NCI-H2171 treated with DMSO at 0.1 percent for 48 hours (cell line): ENCODE results near the gene ZMYM5.
"Not testable (repeated sequence)": the region's sequence is repeated elsewhere in the genome, so short reads cannot be mapped to it uniquely, and the experiment has no call there.

Source experiments
- DNase-seq: peaks from one replicate; lab custom pipeline; 2025; lab: John Stamatoyannopoulos, UW

The ZMYM5 gene

DNA sequence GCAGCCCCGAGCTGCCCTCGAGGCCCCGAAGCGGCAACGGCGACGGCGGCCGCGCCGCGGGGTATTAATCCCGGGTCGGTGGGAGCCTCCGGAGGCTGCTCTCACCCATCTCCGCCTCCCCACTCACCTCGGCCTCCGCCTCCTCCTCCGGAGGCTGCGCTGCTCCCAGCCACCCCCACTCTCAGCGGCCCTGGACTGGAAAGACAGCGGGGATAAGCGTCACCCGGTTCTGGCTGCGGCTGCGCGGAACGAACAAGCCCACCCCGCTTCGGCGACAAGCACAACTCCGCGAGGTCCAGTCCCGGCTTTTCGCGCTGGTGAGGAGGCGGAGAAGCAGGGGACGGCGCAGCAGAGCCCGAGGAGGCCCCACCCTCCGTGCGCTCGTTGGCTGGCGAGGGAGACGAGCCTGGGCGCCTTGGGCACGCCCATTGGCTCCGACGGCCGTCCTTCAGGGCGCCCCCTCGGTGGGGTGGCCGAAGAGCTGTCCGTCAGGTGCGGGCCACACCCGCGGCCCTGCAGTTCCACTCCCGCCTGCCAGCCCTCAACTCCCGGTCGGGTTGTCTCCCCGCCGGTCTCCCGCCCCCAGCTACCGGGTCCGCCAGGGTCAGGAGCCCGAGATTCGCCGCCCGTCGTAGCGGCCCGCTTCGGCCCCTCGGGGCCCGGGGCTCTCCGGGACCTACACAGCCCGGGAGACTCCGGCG, at the start of gene ZMYM5:
Gene ZMYM5 (minus strand): TSS at position 327 of the 701 bp plus-strand sequence. CDS start 11,469 bp downstream, outside the sequence.
- DNase-seq, result peak; percentile 91

DNA sequence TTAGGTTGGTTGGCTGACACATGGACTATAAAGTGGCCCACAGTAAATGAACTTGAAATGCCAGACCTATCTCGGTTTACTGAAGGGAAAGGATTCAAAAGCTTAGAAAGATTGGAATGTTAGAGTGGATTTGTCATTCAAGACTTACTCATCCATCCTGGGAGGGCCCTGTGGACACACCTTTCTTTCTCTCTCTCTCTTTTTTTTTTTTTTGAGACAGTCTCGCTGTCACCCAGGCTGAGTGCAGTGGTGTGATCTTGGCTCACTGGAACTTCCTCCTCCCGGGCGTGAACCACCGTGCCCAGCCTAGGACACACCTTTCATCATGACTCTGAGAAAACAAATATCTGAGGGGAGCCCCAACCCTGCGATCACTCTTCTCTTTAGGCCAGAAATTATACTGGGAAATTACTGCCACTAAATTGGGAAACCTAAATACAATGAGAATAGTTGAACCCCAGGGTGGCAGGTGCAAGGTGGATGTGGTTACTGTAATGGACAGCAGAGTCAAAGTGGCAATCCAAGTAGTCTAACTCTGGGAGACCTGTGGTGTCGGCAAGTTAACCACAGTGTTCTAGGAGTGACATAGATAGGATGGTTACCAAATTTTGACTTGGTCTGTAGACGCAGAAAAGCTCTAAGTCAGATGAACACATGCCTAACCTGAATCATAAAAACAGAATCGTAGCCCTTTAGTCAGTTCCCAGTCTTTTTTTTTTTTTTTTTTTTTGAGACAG, 47.1 kb upstream of the ZMYM5 start:
- no peak for DNase-seq

DNA sequence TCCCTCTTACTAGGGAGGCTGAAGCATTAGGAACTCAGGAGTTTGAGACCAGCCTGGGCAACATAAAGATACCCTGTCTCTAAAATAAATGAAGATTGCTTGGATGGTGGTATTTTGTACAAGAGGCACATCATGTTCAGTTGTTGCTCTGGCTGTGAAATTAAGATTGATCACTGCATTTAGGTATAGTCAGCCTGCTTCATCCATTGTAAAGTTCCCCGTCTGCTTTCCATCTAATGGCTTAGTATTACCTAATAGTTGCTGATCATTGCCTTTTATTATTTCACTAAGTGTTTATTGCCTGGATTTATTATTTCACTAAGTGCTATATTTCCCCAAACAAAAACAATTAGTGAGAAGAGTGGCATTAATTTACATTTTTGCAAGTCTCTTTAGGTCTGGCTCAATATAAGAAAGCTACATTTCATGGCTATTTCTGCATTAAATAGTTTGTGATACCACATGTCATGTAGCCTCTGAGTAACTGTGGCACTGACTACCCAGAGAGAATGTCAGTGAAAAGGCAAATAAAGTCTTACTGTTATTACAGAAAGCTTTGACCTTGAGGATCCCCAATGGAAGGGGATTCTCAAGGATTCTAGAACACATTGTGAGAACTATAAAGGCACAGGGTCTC, 45.0 kb upstream of the ZMYM5 start:
- no peak for DNase-seq

DNA sequence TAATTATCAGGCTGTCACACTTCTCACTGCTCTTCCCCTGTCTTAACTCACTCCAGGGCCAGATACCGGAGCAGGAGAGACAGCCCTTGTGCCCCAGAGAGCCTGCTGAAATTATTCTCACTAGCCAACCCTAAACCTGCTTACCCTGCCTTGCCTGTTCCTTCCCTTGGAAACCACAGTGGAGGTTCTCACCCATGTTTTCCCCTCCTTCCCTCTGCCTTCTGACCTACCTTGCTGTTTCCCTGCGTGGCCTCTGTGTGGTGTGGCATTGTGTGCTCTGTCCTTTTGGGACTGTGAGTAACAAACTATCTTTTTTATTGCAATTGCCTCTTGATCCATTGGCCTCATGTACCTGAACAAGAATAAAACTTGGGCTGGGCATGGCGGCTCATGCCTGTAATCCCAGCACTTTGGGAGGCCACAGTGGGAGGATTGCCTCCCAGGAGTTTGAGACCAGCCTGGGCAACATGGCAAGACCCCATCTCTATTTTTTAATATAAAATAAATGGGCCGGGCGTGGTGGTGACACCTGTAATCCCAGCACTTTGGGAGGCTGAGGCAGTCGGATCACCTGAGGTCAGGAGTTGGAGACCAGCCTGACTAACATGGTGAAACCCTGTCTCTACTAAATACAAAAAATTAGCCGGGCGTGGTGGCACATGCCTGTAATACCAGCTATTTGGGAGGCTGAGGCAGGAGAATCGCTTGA, 42.2 kb upstream of the ZMYM5 start:
- DNase-seq, result not testable (repeated sequence)

DNA sequence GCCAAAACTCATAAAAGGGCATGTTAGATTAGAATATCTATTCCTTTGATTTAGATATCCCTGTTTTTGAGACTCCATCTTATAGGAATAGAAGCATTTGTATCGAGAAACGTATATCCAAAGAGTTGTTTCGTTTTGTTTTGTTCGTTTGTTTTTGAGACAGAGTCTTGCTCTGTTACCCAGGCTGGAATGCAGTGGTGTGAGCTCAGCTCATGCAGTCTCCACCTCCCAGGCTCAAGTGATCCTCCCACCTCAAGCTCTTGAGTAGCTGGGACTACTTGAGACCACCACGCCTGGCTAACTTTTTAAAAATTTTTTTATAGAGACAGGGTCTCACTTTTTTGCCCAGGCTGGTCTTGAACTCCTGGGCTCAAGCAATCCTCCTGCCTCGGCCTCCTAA, 26.6 kb upstream of the ZMYM5 start:
- DNase-seq, result no peak

DNA sequence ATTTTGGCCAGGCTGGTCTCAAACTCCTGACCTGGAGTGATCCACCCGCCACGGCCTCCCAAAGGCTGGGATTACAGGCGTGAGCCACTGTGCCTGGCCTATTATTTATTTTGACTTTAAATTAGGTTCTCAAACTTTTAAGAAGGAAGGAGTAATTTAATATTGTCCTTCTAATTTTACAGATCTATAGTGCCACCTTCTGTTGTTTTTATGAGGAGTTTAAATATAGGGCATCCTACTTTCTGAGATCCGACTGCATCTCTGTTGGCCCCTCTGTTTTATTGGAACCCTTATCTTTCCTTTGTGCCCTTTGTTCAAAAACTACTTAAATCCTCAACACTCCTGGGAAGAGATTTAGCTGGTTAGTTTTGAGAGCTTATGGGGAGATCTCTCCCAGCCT, 25.4 kb upstream of the ZMYM5 start:
- DNase-seq, result no peak

DNA sequence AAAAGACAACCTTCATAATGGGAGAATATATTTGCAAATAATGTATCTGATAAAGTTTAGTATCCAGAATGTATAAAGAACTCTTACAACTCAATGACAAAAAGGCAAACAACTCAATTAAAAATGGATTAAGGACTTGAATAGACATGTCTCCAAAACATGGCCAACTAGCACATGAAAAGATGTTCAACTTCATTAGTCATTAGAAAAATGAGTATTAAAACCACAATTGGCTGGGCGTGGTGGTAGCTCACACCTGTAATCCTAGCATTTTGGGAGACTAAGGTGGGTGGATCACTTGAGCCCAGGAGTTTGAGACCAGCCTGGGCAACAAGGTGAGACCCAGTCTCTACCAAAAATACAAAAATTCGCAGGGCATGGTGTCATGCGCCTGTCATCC, 18.8 kb upstream of the ZMYM5 start:
- DNase-seq, result no peak

DNA sequence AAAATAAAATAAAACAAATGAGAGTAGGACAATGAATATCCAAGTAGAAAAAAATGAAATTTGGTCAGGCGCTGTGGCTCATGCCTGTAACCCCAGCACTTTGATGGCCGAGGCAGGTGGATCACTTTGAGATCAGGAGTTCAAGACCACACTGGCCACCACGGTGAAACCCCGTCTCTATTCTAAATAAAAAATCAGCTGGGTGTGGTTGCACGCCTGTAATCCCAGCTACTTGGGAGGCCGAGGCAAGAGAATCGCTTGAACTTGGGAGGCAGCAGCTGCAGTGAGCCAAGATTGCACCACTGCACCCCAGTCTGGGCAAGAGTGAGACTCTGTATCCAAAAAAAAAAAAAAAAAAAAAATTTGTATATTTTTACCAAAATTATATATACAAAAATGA, 18.2 kb upstream of the ZMYM5 start:
- DNase-seq, result no peak

DNA sequence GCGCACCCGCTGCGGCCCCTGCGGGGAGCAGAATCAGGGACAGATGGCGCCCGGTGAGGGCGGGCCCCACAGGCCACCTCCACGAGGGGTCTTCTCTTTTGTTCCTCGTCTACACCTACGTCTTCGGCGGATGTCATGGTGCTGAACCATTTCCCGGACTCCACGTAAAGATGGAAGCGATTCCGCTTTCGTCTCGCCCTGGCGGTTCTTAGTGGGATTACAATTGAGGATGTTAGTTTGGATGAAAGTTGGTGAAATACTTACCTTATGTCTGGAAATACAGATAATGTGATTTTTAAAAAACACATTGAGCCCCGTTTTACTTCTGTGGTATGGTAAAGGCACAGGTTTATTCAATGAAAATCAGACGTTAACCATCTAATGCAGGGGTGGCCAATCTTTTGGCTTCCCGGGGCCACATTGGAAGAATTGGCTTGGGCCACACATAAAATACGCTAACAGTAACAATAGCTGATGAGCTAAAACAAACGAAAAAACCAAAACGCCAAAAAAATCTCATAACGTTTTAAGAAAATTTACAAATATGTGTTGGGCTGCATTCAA, 1.4 kb upstream of the ZMYM5 start:
- peak; percentile 66 for DNase-seq

DNA sequence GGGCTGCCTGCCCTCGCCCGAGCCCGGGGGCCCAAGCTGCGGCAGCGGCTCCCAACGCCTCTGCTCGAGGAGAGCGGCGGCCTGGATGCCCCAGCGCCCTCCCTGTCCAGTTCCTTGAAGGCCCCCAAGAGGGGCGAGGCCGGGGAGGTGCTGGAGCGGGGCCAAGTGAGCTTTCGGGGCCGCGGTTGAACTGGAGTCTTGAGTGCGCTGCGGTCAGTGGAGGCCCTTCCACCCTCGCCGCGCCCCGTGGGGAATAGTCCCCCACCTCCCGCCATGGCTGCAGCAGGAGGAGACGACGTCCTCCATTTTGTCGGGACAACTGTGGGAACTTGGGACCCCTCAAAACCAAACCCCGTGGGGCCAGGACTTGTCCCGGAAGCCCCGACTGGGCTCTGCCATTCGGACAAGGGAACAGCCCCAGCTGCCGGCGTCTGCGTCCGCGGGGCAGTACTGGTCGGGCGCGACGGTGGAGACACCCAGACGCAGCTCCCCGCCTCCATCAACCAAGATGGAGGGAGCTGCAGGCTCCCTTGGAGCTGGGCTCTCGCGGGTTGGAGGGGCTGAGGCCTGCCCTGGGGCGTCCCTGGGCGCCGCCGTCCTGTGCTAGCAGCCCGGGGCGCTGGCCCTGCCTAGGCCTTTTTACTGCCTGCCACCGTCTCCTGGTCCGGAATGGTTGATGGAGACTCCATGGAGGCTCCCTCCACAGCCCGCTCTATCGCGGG, 736 bp upstream of the ZMYM5 start:
- DNase-seq, result peak; percentile 53

DNA sequence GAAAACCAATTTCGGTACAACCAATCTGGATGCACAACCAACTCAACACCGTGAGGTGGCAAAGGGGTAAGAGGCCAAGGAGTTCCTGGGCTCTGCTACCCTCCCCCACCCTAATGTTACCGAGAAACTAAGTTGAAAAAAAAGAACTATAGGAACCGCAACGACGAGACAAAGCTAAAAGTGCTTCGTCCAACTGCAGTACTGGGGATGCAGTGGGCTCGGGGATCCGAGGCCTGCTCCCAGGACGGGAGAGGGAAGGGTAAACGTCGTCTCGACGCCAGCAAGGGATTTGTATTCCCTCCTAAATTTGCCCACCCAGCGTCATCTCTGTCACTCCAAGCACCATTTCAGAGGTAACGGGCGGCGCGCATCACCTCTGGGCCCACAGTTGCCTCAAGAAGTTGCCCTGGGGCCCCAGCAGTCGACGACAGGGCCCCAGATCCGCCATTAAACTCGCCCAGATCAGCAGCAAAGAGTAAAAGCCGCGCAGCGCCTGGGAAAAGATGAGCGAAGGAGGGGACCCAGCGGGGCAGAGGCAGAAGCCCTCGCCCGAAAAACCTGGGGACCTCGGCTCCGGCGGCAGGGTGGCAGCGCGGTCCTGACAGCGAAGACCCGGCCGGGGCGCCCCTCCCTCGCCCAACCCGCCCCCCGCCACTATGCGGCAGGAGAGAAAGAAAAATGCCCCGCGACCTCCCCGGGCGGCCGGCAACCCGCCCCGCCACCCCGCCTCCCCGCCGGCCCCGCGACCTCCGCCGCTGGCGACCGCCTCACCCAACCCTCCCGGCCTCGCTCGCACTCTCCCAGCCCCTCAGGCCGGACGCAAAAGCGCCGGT, 752 bp downstream of the ZMYM5 start:
- DNase-seq, result peak; percentile 18

DNA sequence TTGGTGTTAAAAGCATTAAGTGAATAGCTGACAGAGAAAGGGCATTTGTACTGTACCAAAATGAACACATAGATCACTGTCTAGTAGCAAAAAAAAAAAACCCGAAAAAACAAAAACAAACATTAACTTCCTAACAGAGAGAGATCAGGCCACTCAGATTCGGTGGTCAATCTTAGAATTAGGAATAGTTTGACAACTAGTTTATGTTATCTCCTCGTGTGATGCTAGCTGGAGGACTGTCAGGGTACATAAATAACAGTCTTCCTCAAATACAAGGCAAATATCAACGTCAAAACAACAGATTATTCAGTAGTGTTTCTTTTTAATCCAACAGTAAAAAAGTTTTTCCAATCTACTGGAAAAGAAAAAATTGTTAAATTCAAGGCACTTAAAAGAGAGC, 1.7 kb downstream of the ZMYM5 start:
- DNase-seq, result no peak

DNA sequence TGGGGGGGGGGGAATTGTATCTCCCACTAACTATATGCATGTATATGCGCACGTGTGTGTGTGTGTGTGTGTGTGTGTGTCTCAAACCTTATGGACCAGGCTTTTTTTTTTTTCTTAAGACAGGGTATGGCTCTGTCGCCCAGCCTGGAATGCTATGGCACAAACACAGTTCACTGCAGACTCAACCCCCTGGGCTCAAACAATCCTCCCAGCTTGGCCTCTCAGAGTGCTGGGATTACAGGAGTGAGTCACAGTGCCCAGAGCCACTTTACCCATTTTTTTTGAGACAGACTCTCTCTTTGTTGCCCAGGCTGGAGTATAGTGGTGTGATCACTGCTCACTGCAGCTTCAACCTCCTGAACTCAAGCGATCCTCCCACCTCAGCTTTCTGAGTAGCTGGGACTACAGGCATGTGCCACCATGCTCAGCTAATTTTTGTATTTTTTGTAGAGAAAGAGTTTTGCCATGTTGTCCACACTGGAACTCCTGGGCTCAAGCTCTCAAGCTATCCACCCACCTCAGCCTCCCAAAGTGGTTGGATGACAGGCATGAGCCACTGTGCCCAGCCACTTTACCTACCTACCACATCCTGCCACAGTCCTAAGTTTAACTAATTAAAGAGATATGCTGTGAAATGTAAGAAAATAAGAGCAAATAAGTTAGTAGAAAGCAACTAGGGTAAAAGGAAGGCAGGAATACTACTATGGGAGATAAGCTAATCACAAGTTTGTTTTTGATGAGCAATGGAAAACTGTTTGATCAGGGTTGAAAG, 2.4 kb downstream of the ZMYM5 start:
- DNase-seq, result no peak

DNA sequence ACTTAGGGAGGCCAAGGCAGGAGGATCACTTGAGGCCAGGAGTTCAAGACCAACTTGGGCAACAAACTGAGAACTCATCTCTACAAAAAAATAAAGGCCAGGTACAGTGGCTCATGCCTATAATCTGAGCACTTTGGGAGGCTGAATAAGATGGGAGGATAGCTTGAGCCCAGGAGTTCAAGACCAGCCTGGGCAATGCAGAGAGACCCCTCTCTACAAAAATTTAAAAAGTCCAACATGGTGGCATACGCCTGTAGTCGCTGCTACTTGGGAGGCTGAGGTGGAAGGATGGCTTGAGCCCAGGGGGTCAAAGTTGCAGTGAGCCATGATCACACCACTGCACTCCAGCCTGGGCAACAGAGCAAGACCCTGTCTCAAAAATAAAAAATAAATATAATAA, 5.8 kb downstream of the ZMYM5 start:
- DNase-seq, result not testable (repeated sequence)

DNA sequence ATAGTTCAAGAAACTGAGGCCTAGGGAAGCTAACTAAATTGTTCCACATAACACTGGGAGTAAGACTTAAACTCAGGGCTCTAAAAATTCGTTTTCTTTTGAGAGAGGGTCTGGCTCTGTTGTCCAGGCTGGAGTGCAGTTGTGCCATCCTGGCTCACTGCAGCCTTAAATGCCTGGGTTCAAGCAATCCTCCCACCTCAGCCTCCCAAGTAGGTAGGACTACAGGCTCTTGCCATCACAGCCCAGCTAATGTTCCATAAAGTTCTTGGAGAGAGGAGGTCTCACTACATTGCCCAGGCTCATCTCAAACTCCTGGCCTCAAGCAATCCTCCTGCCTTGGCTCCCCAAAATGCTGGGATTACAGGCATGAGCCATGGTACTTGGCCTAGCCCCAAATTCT, 10.7 kb downstream of the ZMYM5 start:
- no peak for DNase-seq

DNA sequence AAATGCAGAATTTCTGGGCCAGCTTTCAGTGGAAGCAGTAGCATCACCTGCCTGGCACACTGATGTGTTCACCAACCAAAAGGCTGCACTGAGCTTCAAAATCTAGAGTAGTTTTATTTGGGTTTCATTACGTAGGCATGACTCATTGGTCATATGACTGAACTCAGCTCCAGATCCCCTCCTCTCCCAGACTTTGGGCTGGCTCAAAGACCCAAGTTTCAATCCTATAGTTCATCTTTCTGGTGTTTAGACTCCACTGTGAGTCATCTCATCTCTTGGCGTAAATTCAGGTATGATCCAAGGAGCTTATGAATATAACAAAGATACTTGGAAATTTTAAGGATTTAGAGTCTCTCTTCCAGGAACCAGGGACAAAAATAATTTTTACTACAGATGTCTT, 17.7 kb downstream of the ZMYM5 start:
- DNase-seq, result no peak

DNA sequence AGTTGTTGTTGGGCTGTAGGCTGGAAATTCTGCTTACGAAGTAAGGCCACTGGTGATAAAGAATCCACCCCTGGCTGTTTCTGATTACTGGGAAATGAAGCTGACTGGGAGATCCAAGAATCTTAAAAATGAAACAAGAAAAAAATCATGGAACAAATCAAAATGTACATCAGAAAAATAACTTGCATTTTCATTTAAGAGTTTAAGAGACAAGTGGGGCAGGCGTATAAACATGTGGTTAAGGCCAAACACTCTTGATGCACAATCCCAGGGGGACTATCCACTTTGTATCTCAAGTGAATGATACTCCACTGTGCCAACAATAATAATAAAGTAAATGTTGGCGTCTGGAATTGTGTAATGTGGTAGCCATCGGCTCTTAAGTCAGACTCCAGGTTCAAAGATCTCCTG, 24.6 kb downstream of the ZMYM5 start:
- DNase-seq, result no peak

DNA sequence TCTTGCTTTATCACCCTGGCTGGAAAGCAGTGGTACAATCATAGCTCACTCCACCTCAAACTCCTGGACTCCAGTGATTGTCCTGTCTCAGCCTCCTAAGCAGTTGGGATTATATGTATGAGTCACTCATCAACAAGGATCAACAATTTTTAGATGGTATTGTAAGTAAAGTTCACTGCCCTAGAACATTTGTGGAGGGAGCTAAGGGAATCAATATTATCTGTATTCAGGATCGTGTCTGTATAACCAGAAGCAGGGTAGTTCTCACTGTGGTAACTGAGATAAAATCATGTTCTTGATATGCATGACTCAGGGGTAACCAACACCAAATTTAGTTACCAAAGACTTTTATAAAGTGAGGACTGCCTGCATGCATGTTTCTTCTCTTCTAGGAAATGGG, 27.0 kb downstream of the ZMYM5 start:
- no peak for DNase-seq

DNA sequence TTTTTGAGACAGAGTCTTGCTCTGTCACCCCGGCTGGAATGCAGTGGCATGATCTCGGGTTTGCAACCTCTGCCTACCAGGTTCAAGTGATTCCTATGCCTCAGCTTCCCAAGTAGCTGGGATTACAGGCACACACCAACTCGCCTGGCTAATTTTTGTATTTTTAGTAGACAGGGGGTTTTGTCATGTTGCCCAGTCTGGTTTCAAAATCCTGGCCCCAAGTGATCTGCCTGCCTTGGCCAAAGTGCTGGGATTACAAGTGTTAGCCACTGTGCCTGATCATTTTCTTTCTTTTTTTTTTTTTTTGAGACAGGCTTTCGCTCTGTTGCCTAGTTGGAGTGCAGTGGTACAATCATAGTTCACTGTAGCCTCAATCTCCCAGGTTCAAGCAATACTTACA, 28.7 kb downstream of the ZMYM5 start:
- no peak for DNase-seq

DNA sequence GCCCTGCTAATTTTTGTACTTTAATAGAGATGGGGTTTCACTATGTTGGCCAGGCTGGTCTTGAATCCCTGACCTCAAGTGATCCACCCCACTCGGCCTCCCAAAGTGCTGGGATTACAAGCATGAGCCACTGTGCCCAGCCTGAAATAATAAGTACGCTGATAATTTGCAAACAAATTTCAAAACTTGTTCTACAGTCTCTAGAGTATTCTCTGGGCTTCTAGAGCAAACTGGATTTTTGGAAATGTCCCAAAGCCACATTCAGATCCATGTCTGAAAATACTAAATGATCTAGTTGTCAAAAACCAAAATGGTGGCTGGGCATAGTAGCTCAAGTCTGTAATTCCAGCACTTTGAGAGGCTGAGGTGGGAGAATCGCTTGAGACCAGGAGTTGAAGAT, 40.8 kb downstream of the ZMYM5 start:
- DNase-seq, result no peak
